Caco-2 (cell line): Measurements from ENCODE around the gene HAPLN1. TPM values are rescaled to one million over a fixed set of nuclear protein-coding genes. Genes with fewer than 3 reads are reported as not detected.

Source experiments
- BruUV-seq: library from RNA; stranded (reverse); fragments of 400-500 nt; replicated peaks from 2 replicates; lab custom pipeline; 2021; lab: Mats Ljungman, UMichigan
- CTCF ChIA-PET: fragments of 300-600 bp; sonication (Branson Sonifier 250); formaldehyde crosslinking; loops from one replicate; lab custom pipeline; 2022; ENCODE audit warnings: antibody characterized with exemption; lab: Charles Lee
- POLR2A ChIA-PET: fragments of 300-600 bp; sonication (Branson Sonifier 250); formaldehyde crosslinking; loops from one replicate; lab custom pipeline; 2022; ENCODE audit warnings: antibody characterized with exemption; lab: Charles Lee
- DNase-seq, 2 experiments: peaks; one replicate each; pipeline versions ENCODE4 v3.0.0 to v3.0.0-alpha.2; 2020 to 2022
- H3K27me3 ChIP-seq: replicated peaks from 2 replicates; pipeline ENCODE4 v1.6.0; 2011; ENCODE audit warnings: low read length; ENCODE audit not compliant: control insufficient read depth, insufficient read depth
- H3K36me3 ChIP-seq: 2 replicates; pipeline ENCODE4 v1.5.1; 2011; ENCODE audit warnings: low read length; ENCODE audit not compliant: control insufficient read depth, insufficient read depth
- H3K4me1 ChIP-seq: fragments of 250-450 bp; sonication (Bioruptor Pico); 2 replicates; pipeline ENCODE4 v1.5.1; 2020; ENCODE audit warnings: mild to moderate bottlenecking
- H3K4me3 ChIP-seq: 2 replicates; pipeline ENCODE4 v1.5.1; 2011; ENCODE audit warnings: low read depth, mild to moderate bottlenecking, control low read depth, low read length
- H3K9me3 ChIP-seq: fragments of 250-450 bp; sonication (Bioruptor Pico); 2 replicates; pipeline ENCODE4 v1.5.1; 2020; ENCODE audit warnings: mild to moderate bottlenecking, moderate library complexity
- H3K27ac Mint-ChIP-seq: one replicate; pipeline ENCODE4 v1.8.0; 2022; ENCODE audit warnings: mixed read lengths; ENCODE audit not compliant: unreplicated experiment
- H3K27me3 Mint-ChIP-seq: one replicate; pipeline ENCODE4 v1.8.0; 2022; ENCODE audit warnings: mixed read lengths; ENCODE audit not compliant: insufficient read depth, unreplicated experiment
- H3K36me3 Mint-ChIP-seq: one replicate; pipeline ENCODE4 v1.8.0; 2022; ENCODE audit warnings: mild to moderate bottlenecking, mixed read lengths; ENCODE audit not compliant: insufficient read depth, unreplicated experiment
- H3K4me1 Mint-ChIP-seq: one replicate; pipeline ENCODE4 v1.8.0; 2022; ENCODE audit warnings: low read depth, mixed read lengths; ENCODE audit not compliant: unreplicated experiment
- H3K4me3 Mint-ChIP-seq: one replicate; pipeline ENCODE4 v1.8.0; 2022; ENCODE audit warnings: mild to moderate bottlenecking, moderate library complexity, mixed read lengths; ENCODE audit not compliant: unreplicated experiment
- H3K9me3 Mint-ChIP-seq: one replicate; pipeline ENCODE4 v1.8.0; 2022; ENCODE audit warnings: mixed read lengths; ENCODE audit not compliant: unreplicated experiment
- CTCF ChIP-seq, 2 experiments: fragments of 200-600 bp in 1 of 2; IDR thresholded peaks; 1 replicate in 1 of 2; 2 replicates in 1 of 2; pipeline versions ENCODE4 v1.5.1 to v1.8.0; 2011 to 2022; ENCODE audit warnings: antibody characterized with exemption in 1 of 2, control low read depth in 1 of 2, inconsistent platforms in 1 of 2, low read depth in 1 of 2, low read length in 1 of 2, mild to moderate bottlenecking in 1 of 2, moderate library complexity in 1 of 2; ENCODE audit not compliant: insufficient read depth in 1 of 2, severe bottlenecking in 1 of 2, unreplicated experiment in 1 of 2
- intact Hi-C: fragments of 100-400 bp; cut with micrococcal nuclease; formaldehyde crosslinking; loops from one replicate; pipeline ENCODE4 v1.10.0; 2022; ENCODE audit not compliant: unreplicated experiment
- total RNA-seq: library from RNA; stranded (reverse); gene quantifications from 2 replicates; pipeline ENCODE4 v1.2.3, GENCODE V29; 2022

HAPLN1 gene
- total RNA-seq, 1 experiment from 2014 or later: 2.4 TPM

GRCh38 chr5:83686251-83686650, 34.4 kb downstream of the HAPLN1 start:
- Mint-ChIP-seq H3K36me3 (no peaks in the 10 kb centered on the region), H3K4me3 (no peak overlapping the region)
- intact Hi-C loops: no loop called here

GRCh38 chr5:83683836-83684235, 36.8 kb downstream of the HAPLN1 start:
- intact Hi-C loops: loop anchor here (1.0 to 2.0 kb wide), 2 partner anchors 51 to 76 kb away; no protein-coding TSS in a partner anchor
- Mint-ChIP-seq H3K4me3 (no peak overlapping the region), H3K4me1 (peaks cover 14% of the 10 kb centered on the region)

More at GRCh38 chr5:83686251-83686650, 34.4 kb downstream of the HAPLN1 start:
- ChIA-PET CTCF (no interaction called here), POLR2A (no interaction called here)
- DNase-seq: no peak
- H3K9me3 ChIP-seq: no peaks in the 10 kb centered on the region
- H3K4me1 ChIP-seq: peaks cover 7% of the 10 kb centered on the region
- Mint-ChIP-seq H3K27me3 (peaks cover 4% of the 10 kb centered on the region), H3K9me3 (no peaks in the 10 kb centered on the region), H3K4me1 (peaks cover 14% of the 10 kb centered on the region), H3K27ac (no peak overlapping the region)
- BruUV-seq: no TSS peak
- no peak overlapping the region for H3K4me3 ChIP-seq
- H3K36me3 ChIP-seq: no peaks in the 10 kb centered on the region
- H3K27me3 ChIP-seq: no peaks in the 10 kb centered on the region
- no peak for TF ChIP-seq CTCF (IDR thresholded peaks at IDR 0.05; ENCODE audit: insufficient read depth in 1 of 2, low read depth in 1 of 2, low read length in 1 of 2, severe bottlenecking in 1 of 2, unreplicated experiment in 1 of 2)

GRCh38 chr5:83672646-83673045, 48.0 kb downstream of the HAPLN1 start:
- no peak for TF ChIP-seq CTCF (IDR thresholded peaks at IDR 0.05; ENCODE audit: insufficient read depth in 1 of 2, low read depth in 1 of 2, low read length in 1 of 2, severe bottlenecking in 1 of 2, unreplicated experiment in 1 of 2)
- no peaks in the 10 kb centered on the region for H3K4me1 Mint-ChIP-seq
- CTCF ChIA-PET: no interaction called here
- POLR2A ChIA-PET: no interaction called here
- no peaks in the 10 kb centered on the region for H3K9me3 Mint-ChIP-seq
- Histone ChIP-seq H3K4me1 (no peaks in the 10 kb centered on the region), H3K36me3 (no peaks in the 10 kb centered on the region), H3K27me3 (no peaks in the 10 kb centered on the region), H3K4me3 (no peak overlapping the region), H3K9me3 (no peaks in the 10 kb centered on the region)
- no TSS peak for BruUV-seq
- intact Hi-C loops: no loop called here
- peaks cover 5% of the 10 kb centered on the region for H3K27me3 Mint-ChIP-seq
- peaks cover 6% of the 10 kb centered on the region for H3K36me3 Mint-ChIP-seq
- DNase-seq: no peak
- no peak overlapping the region for H3K4me3 Mint-ChIP-seq
- no peak overlapping the region for H3K27ac Mint-ChIP-seq

More at GRCh38 chr5:83683836-83684235, 36.8 kb downstream of the HAPLN1 start:
- CTCF ChIA-PET: no interaction called here
- Histone ChIP-seq H3K4me1 (peaks cover 7% of the 10 kb centered on the region), H3K4me3 (no peak overlapping the region), H3K36me3 (no peaks in the 10 kb centered on the region), H3K27me3 (no peaks in the 10 kb centered on the region), H3K9me3 (no peaks in the 10 kb centered on the region)
- Mint-ChIP-seq H3K27me3 (no peaks in the 10 kb centered on the region), H3K36me3 (no peaks in the 10 kb centered on the region), H3K9me3 (no peaks in the 10 kb centered on the region), H3K27ac (no peak overlapping the region)
- POLR2A ChIA-PET: no interaction called here
- BruUV-seq: no TSS peak
- TF ChIP-seq CTCF (IDR thresholded peaks at IDR 0.05; ENCODE audit: insufficient read depth in 1 of 2, low read depth in 1 of 2, low read length in 1 of 2, severe bottlenecking in 1 of 2, unreplicated experiment in 1 of 2): no peak
- DNase-seq: no peak
